HepG2 (cell line): ENCODE results near the gene ATG7. TPM values are rescaled to one million over a fixed set of nuclear protein-coding genes. Genes with fewer than 3 reads are reported as not detected.

Source experiments
- ATAD3A ChIP-seq: sonication (generic); formaldehyde crosslinking; IDR thresholded peaks from 2 replicates; pipeline ENCODE4 v1.4.0; 2020; ENCODE audit warnings: missing genetic modification reagents
- CBFB ChIP-seq: sonication (generic); formaldehyde crosslinking; IDR thresholded peaks from 2 replicates; pipeline ENCODE4 v1.4.0; 2020; ENCODE audit warnings: missing genetic modification reagents
- EHMT2 ChIP-seq: fragments of 200-600 bp; sonication (generic); IDR thresholded peaks from 2 replicates; pipeline ENCODE4 v1.7.0; 2017; ENCODE audit warnings: antibody characterized with exemption, low read depth, low read length, borderline replicate concordance
- KMT2A ChIP-seq: sonication (generic); formaldehyde crosslinking; IDR thresholded peaks from 2 replicates; pipeline ENCODE4 v1.4.0; 2020; ENCODE audit warnings: missing genetic modification reagents
- MIXL1 ChIP-seq: IDR thresholded peaks from 2 replicates; pipeline ENCODE4 v1.6.1; 2016
- SPEN ChIP-seq: sonication (generic); formaldehyde crosslinking; IDR thresholded peaks from 2 replicates; pipeline ENCODE4 v1.5.1; 2020; ENCODE audit warnings: low read depth, mild to moderate bottlenecking, missing genetic modification reagents
- STAG1 ChIP-seq: sonication (generic); formaldehyde crosslinking; IDR thresholded peaks from 2 replicates; pipeline ENCODE4 v1.4.0; 2020; ENCODE audit warnings: missing genetic modification reagents
- ZBTB21 ChIP-seq: sonication (generic); formaldehyde crosslinking; IDR thresholded peaks from 2 replicates; pipeline ENCODE4 v1.4.0; 2020; ENCODE audit warnings: missing genetic modification reagents
- ZNF558 ChIP-seq: sonication (generic); formaldehyde crosslinking; IDR thresholded peaks from 2 replicates; pipeline ENCODE4 v1.9.0; 2022; ENCODE audit warnings: mild to moderate bottlenecking, missing genetic modification reagents, borderline replicate concordance
- ZNF839 ChIP-seq: sonication (generic); formaldehyde crosslinking; IDR thresholded peaks from 2 replicates; pipeline ENCODE4 v1.4.0; 2020; ENCODE audit warnings: missing genetic modification reagents, mild to moderate bottlenecking, borderline replicate concordance
- polyA plus RNA-seq, 8 experiments: library from polyadenylated mRNA; depleted of rRNA in 3 of 8; stranded (reverse) in 7 of 8; unstranded in 1 of 8; fragments of >200 nt; fragmentation: Illumina TruSeq in 4 of 8; extraction: Trizol in 4 of 8; gene quantifications; 2 replicates each; pipeline versions ENCODE4 v1.2.1 to v1.2.3, GENCODE V29; 2011 to 2016; ENCODE audit warnings: low read depth in 4 of 8, missing spikeins in 1 of 8, mixed read lengths in 1 of 8; ENCODE audit not compliant: insufficient read depth in 1 of 8
- total RNA-seq, 5 experiments: library from RNA; depleted of rRNA; stranded (reverse); fragments of >200 nt; fragmentation: Illumina TruSeq; extraction: Trizol; gene quantifications; 2 replicates each; pipeline ENCODE4 v1.2.3, GENCODE V29; 2016; ENCODE audit warnings: low read depth in 1 of 5
- TF ChIP-seq, protein P1 (sequence below): sonication (generic); formaldehyde crosslinking; IDR thresholded peaks from 2 replicates; pipeline ENCODE4 v1.4.0; 2020; ENCODE audit warnings: missing genetic modification reagents, borderline replicate concordance
- TF ChIP-seq, protein P2 (sequence below): sonication (generic); formaldehyde crosslinking; conservative IDR thresholded peaks from 2 replicates; pipeline ENCODE4 v1.4.0; 2020; ENCODE audit warnings: missing genetic modification reagents
- TF ChIP-seq, protein P3 (sequence below): sonication (generic); formaldehyde crosslinking; IDR thresholded peaks from 2 replicates; pipeline ENCODE4 v1.4.0; 2020; ENCODE audit warnings: missing genetic modification reagents
- TF ChIP-seq, protein P4 (sequence below): IDR thresholded peaks from 2 replicates; pipeline ENCODE4 v1.6.1; 2012; ENCODE audit warnings: inconsistent platforms
- TF ChIP-seq, protein P5 (sequence below): sonication (generic); formaldehyde crosslinking; IDR thresholded peaks from 2 replicates; pipeline ENCODE4 v1.8.0; 2022; ENCODE audit warnings: mild to moderate bottlenecking, missing genetic modification reagents, moderate library complexity

ATG7 gene
- total and polyA plus RNA-seq, 2 of the 13 experiments (the other 11 are each of a cell fraction or from before 2014, with no cell fraction given), result 7.8 to 22.1 TPM

DNA sequence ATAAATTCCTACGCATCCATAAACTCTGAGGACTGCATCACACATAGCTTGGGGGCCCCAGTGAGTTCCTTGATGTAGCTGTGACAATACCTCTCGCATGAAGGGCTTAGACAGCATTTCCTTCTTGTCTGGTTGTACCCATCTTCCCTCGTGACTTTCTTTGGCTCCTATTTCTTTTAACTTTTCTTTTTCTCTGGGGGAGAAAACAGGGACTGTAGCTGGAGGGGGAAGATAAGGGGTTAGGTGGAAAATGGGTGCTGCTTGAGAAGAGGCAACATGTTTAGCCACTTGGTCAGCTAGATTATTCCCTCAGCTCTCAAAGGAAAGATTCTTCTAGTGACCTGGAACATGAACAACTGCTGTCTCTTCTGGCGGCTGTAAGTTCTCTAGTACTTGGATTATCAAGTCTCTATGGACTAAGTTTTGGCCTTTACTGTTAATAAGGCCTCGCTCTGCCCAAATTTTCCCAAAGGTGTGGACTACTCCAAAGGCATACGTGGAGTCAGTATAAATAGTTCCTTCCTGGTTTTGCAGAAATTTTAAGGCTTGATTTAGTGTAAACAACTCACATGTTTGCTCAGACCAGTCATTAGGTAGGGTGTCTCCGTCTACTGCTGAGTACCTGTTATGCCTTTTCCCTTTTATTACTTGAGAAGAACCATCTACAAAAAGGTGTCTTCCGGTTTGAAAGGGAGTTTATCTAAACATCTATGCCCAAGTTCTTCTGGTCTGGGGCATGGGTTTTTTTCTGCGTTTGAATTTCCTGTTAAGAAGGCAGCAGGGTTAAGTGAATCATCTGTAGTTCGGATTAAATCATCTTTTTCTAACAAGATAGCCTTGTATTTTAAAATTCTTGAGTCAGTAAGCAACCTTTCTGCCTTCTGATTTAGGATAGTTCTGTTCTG, 21.0 kb upstream of the ATG7 start (continued):
- TF ChIP-seq, protein P1, sequence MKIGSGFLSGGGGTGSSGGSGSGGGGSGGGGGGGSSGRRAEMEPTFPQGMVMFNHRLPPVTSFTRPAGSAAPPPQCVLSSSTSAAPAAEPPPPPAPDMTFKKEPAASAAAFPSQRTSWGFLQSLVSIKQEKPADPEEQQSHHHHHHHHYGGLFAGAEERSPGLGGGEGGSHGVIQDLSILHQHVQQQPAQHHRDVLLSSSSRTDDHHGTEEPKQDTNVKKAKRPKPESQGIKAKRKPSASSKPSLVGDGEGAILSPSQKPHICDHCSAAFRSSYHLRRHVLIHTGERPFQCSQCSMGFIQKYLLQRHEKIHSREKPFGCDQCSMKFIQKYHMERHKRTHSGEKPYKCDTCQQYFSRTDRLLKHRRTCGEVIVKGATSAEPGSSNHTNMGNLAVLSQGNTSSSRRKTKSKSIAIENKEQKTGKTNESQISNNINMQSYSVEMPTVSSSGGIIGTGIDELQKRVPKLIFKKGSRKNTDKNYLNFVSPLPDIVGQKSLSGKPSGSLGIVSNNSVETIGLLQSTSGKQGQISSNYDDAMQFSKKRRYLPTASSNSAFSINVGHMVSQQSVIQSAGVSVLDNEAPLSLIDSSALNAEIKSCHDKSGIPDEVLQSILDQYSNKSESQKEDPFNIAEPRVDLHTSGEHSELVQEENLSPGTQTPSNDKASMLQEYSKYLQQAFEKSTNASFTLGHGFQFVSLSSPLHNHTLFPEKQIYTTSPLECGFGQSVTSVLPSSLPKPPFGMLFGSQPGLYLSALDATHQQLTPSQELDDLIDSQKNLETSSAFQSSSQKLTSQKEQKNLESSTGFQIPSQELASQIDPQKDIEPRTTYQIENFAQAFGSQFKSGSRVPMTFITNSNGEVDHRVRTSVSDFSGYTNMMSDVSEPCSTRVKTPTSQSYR (CRISPR knock-in tag), result no peak
- TF ChIP-seq SPEN (no peak), ZNF839 (CRISPR knock-in tag) (no peak), MIXL1 (CRISPR knock-in tag) (no peak), ZBTB21 (CRISPR knock-in tag) (no peak), ATAD3A (CRISPR knock-in tag) (no peak), ZNF558 (CRISPR knock-in tag) (no peak), KMT2A (CRISPR knock-in tag) (no peak), EHMT2 (no peak), STAG1 (CRISPR knock-in tag) (no peak), CBFB (CRISPR knock-in tag) (no peak)
- TF ChIP-seq, protein P2, sequence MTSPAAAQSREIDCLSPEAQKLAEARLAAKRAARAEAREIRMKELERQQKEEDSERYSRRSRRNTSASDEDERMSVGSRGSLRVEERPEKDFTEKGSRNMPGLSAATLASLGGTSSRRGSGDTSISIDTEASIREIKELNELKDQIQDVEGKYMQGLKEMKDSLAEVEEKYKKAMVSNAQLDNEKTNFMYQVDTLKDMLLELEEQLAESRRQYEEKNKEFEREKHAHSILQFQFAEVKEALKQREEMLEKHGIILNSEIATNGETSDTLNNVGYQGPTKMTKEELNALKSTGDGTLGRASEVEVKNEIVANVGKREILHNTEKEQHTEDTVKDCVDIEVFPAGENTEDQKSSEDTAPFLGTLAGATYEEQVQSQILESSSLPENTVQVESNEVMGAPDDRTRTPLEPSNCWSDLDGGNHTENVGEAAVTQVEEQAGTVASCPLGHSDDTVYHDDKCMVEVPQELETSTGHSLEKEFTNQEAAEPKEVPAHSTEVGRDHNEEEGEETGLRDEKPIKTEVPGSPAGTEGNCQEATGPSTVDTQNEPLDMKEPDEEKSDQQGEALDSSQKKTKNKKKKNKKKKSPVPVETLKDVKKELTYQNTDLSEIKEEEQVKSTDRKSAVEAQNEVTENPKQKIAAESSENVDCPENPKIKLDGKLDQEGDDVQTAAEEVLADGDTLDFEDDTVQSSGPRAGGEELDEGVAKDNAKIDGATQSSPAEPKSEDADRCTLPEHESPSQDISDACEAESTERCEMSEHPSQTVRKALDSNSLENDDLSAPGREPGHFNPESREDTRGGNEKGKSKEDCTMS (CRISPR knock-in tag), result no peak
- TF ChIP-seq, protein P3, sequence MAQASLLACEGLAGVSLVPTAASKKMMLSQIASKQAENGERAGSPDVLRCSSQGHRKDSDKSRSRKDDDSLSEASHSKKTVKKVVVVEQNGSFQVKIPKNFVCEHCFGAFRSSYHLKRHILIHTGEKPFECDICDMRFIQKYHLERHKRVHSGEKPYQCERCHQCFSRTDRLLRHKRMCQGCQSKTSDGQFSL (CRISPR knock-in tag), result no peak
- TF ChIP-seq, protein P4, sequence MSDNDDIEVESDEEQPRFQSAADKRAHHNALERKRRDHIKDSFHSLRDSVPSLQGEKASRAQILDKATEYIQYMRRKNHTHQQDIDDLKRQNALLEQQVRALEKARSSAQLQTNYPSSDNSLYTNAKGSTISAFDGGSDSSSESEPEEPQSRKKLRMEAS, result no peak
- TF ChIP-seq, protein P5, sequence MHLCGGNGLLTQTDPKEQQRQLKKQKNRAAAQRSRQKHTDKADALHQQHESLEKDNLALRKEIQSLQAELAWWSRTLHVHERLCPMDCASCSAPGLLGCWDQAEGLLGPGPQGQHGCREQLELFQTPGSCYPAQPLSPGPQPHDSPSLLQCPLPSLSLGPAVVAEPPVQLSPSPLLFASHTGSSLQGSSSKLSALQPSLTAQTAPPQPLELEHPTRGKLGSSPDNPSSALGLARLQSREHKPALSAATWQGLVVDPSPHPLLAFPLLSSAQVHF (CRISPR knock-in tag), result no peak
